Hepatocyte (in vitro differentiated cells): ENCODE data around the gene CPTP. TPM values are rescaled to one million over a fixed set of nuclear protein-coding genes. Genes with fewer than 3 reads are reported as not detected.

Experiments used
- DNase-seq: peaks from one replicate; pipeline ENCODE4 v3.0.0-alpha.2; 2016; ENCODE audit warnings: low spot score
- H2AFZ ChIP-seq: fragments of 200-600 bp; sonication (generic); 2 replicates; pipeline ENCODE4 v1.6.0; 2016; ENCODE audit warnings: antibody characterized with exemption, mild to moderate bottlenecking
- H3K27ac ChIP-seq: fragments of 200-600 bp; sonication (generic); 2 replicates; pipeline ENCODE4 v1.5.1; 2016; ENCODE audit warnings: mild to moderate bottlenecking
- H3K27me3 ChIP-seq: fragments of 200-600 bp; sonication (generic); 2 replicates; pipeline ENCODE4 v1.6.1; 2016
- H3K36me3 ChIP-seq: fragments of 200-600 bp; sonication (generic); replicated peaks from 2 replicates; pipeline ENCODE4 v1.5.1; 2016; ENCODE audit warnings: low read depth; ENCODE audit not compliant: insufficient read depth
- H3K4me1 ChIP-seq: fragments of 200-600 bp; sonication (generic); 2 replicates; pipeline ENCODE4 v1.5.1; 2016; ENCODE audit warnings: mild to moderate bottlenecking, moderate library complexity; ENCODE audit not compliant: insufficient read depth
- H3K4me2 ChIP-seq: fragments of 200-600 bp; sonication (generic); 2 replicates; pipeline ENCODE4 v1.6.0; 2016
- H3K4me3 ChIP-seq: fragments of 200-600 bp; sonication (generic); 2 replicates; pipeline ENCODE4 v1.5.1; 2016; ENCODE audit warnings: mild to moderate bottlenecking
- H3K79me2 ChIP-seq: fragments of 200-600 bp; sonication (generic); 2 replicates; pipeline ENCODE4 v1.6.0; 2017; ENCODE audit warnings: mild to moderate bottlenecking
- H3K9me2 ChIP-seq: fragments of 200-600 bp; sonication (generic); replicated peaks from 2 replicates; pipeline ENCODE4 v1.6.0; 2017; ENCODE audit warnings: mild to moderate bottlenecking; ENCODE audit not compliant: insufficient read depth
- H3K9me3 ChIP-seq: fragments of 200-600 bp; sonication (generic); 2 replicates; pipeline ENCODE4 v1.5.1; 2016; ENCODE audit warnings: low read depth, mild to moderate bottlenecking
- H4K20me1 ChIP-seq: fragments of 200-600 bp; sonication (generic); 2 replicates; pipeline ENCODE4 v1.6.0; 2016; ENCODE audit warnings: mild to moderate bottlenecking; ENCODE audit not compliant: insufficient read depth, poor library complexity, severe bottlenecking
- EZH2 ChIP-seq: fragments of 200-600 bp; sonication (generic); IDR thresholded peaks from 2 replicates; pipeline ENCODE4 v1.6.1; 2016; ENCODE audit warnings: antibody characterized with exemption, mild to moderate bottlenecking, borderline replicate concordance
- EZH2phosphoT487 ChIP-seq: fragments of 200-600 bp; sonication (generic); IDR thresholded peaks from one replicate; pipeline ENCODE4 v1.6.1; 2018; ENCODE audit warnings: antibody characterized with exemption, mild to moderate bottlenecking, low read depth, moderate library complexity; ENCODE audit not compliant: unreplicated experiment, severe bottlenecking
- WGBS: methylation state at CpG from one replicate; pipeline ENCODE4 v1.1.6; 2016; ENCODE audit warnings: low lambda C conversion rate; ENCODE audit errors: missing lambda C conversion rate; 5-methylcytosine and 5-hydroxymethylcytosine counted together
- polyA plus RNA-seq: library from polyadenylated mRNA; unstranded; fragments of >200 nt; fragmentation: Nextera tagmentation; extraction: Ambion mirVana; gene quantifications from 2 replicates; pipeline ENCODE4 v1.2.1, GENCODE V29; 2016
- total RNA-seq: library from RNA; depleted of rRNA; stranded (reverse); fragments of >200 nt; gene quantifications from 2 replicates; pipeline ENCODE4 v1.2.3, GENCODE V29; 2014
- TF ChIP-seq, protein P1 (sequence below): fragments of 200-600 bp; sonication (generic); IDR thresholded peaks from 2 replicates; pipeline ENCODE4 v1.5.1; 2016; ENCODE audit warnings: antibody characterized with exemption, mild to moderate bottlenecking; ENCODE audit not compliant: poor library complexity

CPTP gene
- total and polyA plus RNA-seq, 2 experiments from 2014 or later, result 12.8 to 45.6 TPM

GRCh38 chr1:1294250-1294890, 30.2 kb upstream of the CPTP start:
- TF ChIP-seq, protein P1, sequence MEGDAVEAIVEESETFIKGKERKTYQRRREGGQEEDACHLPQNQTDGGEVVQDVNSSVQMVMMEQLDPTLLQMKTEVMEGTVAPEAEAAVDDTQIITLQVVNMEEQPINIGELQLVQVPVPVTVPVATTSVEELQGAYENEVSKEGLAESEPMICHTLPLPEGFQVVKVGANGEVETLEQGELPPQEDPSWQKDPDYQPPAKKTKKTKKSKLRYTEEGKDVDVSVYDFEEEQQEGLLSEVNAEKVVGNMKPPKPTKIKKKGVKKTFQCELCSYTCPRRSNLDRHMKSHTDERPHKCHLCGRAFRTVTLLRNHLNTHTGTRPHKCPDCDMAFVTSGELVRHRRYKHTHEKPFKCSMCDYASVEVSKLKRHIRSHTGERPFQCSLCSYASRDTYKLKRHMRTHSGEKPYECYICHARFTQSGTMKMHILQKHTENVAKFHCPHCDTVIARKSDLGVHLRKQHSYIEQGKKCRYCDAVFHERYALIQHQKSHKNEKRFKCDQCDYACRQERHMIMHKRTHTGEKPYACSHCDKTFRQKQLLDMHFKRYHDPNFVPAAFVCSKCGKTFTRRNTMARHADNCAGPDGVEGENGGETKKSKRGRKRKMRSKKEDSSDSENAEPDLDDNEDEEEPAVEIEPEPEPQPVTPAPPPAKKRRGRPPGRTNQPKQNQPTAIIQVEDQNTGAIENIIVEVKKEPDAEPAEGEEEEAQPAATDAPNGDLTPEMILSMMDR, result no peak
- TF ChIP-seq EZH2 (no peak), EZH2phosphoT487 (no peak)
- H3K4me3 ChIP-seq, result no peak overlapping the region
- H3K9me3 ChIP-seq, result no peaks in the 10 kb centered on the region
- H2AFZ ChIP-seq, result no peak overlapping the region
- H4K20me1 ChIP-seq, result peaks cover 1% of the 10 kb centered on the region
- H3K9me2 ChIP-seq, result no peaks in the 10 kb centered on the region
- no peaks in the 10 kb centered on the region for H3K27me3 ChIP-seq
- H3K27ac ChIP-seq, result no peak overlapping the region
- H3K79me2 ChIP-seq, result no peaks in the 10 kb centered on the region
- H3K4me2 ChIP-seq, result no peak overlapping the region
- whole genome bisulfite sequencing, result 97% methylated on average over 48 of the region's 58 CpGs
- no peaks in the 10 kb centered on the region for H3K36me3 ChIP-seq
- H3K4me1 ChIP-seq, result no peaks in the 10 kb centered on the region
- no peak for DNase-seq

GRCh38 chr1:1295154-1295923, 29.3 kb upstream of the CPTP start:
- no peaks in the 10 kb centered on the region for H3K36me3 ChIP-seq
- no peaks in the 10 kb centered on the region for H3K4me1 ChIP-seq
- no peaks in the 10 kb centered on the region for H3K9me3 ChIP-seq
- no peak for DNase-seq
- H3K79me2 ChIP-seq, result no peaks in the 10 kb centered on the region
- H3K27ac ChIP-seq, result no peak overlapping the region
- TF ChIP-seq, protein P1, result no peak
- TF ChIP-seq EZH2phosphoT487 (no peak), EZH2 (no peak)
- H4K20me1 ChIP-seq, result peaks cover 6% of the 10 kb centered on the region
- no peaks in the 10 kb centered on the region for H3K27me3 ChIP-seq
- WGBS, result 93% methylated on average over 32 of the region's 35 CpGs
- no peaks in the 10 kb centered on the region for H3K9me2 ChIP-seq
- H3K4me3 ChIP-seq, result no peak overlapping the region
- H3K4me2 ChIP-seq, result no peak overlapping the region
- no peak overlapping the region for H2AFZ ChIP-seq

- no peaks in the 10 kb centered on the region for H3K9me2 ChIP-seq
- H3K79me2 ChIP-seq, result no peaks in the 10 kb centered on the region
- no peaks in the 10 kb centered on the region for H3K27me3 ChIP-seq
- H2AFZ ChIP-seq, result no peak overlapping the region
- H4K20me1 ChIP-seq, result peaks cover 6% of the 10 kb centered on the region
- no peak overlapping the region for H3K4me3 ChIP-seq
- H3K9me3 ChIP-seq, result no peaks in the 10 kb centered on the region
- 97% methylated on average over 58 of the region's 62 CpGs for WGBS
- H3K27ac ChIP-seq, result no peak overlapping the region
- DNase-seq, result no peak
- no peak overlapping the region for H3K4me2 ChIP-seq
- no peaks in the 10 kb centered on the region for H3K4me1 ChIP-seq
- no peak for TF ChIP-seq EZH2phosphoT487
- H3K36me3 ChIP-seq, result no peaks in the 10 kb centered on the region
Observed at GRCh38 chr1:1296070-1297061, 28.2 kb upstream of the CPTP start.
